Osteoblast (primary cell): ENCODE measurements around the gene HS3ST6. TPM values are rescaled to one million over a fixed set of nuclear protein-coding genes. Genes with fewer than 3 reads are reported as not detected.
"Not testable (repeated sequence)": the region's sequence is repeated elsewhere in the genome, so short reads cannot be mapped to it uniquely, and the experiment has no call there.

Experiments used
- DNase-seq: peaks from one replicate; pipeline ENCODE4 v3.0.0; 2011; ENCODE audit warnings: low spot score, mixed read lengths; ENCODE audit not compliant: insufficient read length; ENCODE audit errors: missing footprints
- H2AFZ ChIP-seq: 2 replicates; pipeline ENCODE4 v1.6.0; 2011; ENCODE audit warnings: mild to moderate bottlenecking, low read length
- H3K27ac ChIP-seq: 2 replicates; pipeline ENCODE4 v1.5.1; 2011; ENCODE audit warnings: mild to moderate bottlenecking, low read depth, low read length, moderate library complexity
- H3K27me3 ChIP-seq: 2 replicates; pipeline ENCODE4 v1.6.0; 2012; ENCODE audit warnings: mild to moderate bottlenecking, control low read depth, inconsistent platforms, low read length, moderate library complexity; ENCODE audit not compliant: insufficient read depth
- H3K36me3 ChIP-seq: 2 replicates; pipeline ENCODE4 v1.5.1; 2011; ENCODE audit warnings: mild to moderate bottlenecking, low read length, control low read depth, moderate library complexity; ENCODE audit not compliant: insufficient read depth
- H3K4me1 ChIP-seq: 2 replicates; pipeline ENCODE4 v1.5.1; 2011; ENCODE audit warnings: mild to moderate bottlenecking, low read length, control low read depth, moderate library complexity; ENCODE audit not compliant: insufficient read depth
- H3K4me2 ChIP-seq: 2 replicates; pipeline ENCODE4 v1.6.0; 2011; ENCODE audit warnings: mild to moderate bottlenecking, low read length; ENCODE audit not compliant: insufficient read depth
- H3K4me3 ChIP-seq: fragments of 200-600 bp; sonication (generic); 3 replicates; pipeline ENCODE4 v1.5.1; 2012; ENCODE audit warnings: mild to moderate bottlenecking, low read length, inconsistent platforms; ENCODE audit not compliant: insufficient read depth
- H3K79me2 ChIP-seq: 2 replicates; pipeline ENCODE4 v1.6.0; 2012; ENCODE audit warnings: mild to moderate bottlenecking, low read length, control low read depth, inconsistent platforms; ENCODE audit not compliant: insufficient read depth
- H3K9me3 ChIP-seq: 2 replicates; pipeline ENCODE4 v1.5.1; 2011; ENCODE audit warnings: low read depth, low read length, control low read depth
- H4K20me1 ChIP-seq: 2 replicates; pipeline ENCODE4 v1.6.0; 2012; ENCODE audit warnings: mild to moderate bottlenecking, low read length, control low read depth; ENCODE audit not compliant: insufficient read depth
- total RNA-seq: library from RNA; depleted of rRNA; stranded (reverse); fragments of >200 nt; gene quantifications from 2 replicates; pipeline ENCODE4 v1.2.3, GENCODE V29; 2012
- TF ChIP-seq, protein P1 (sequence below): IDR thresholded peaks from 2 replicates; pipeline ENCODE4 v1.5.1; 2011; ENCODE audit warnings: mild to moderate bottlenecking, low read depth, low read length, moderate library complexity; ENCODE audit errors: extremely low read depth

HS3ST6 gene
- total RNA-seq, 1 donor: not detected

GRCh38 chr16:1902547-1903219 is 15.5 kb downstream of the HS3ST6 start:
- H3K4me1 ChIP-seq: no peaks in the 10 kb centered on the region
- no peaks in the 10 kb centered on the region for H3K36me3 ChIP-seq
- H3K27me3 ChIP-seq: peaks cover 31% of the 10 kb centered on the region
- no peak overlapping the region for H2AFZ ChIP-seq
- no peak overlapping the region for H3K4me3 ChIP-seq
- no peak overlapping the region for H3K4me2 ChIP-seq
- H3K9me3 ChIP-seq: no peaks in the 10 kb centered on the region
- TF ChIP-seq, protein P1, sequence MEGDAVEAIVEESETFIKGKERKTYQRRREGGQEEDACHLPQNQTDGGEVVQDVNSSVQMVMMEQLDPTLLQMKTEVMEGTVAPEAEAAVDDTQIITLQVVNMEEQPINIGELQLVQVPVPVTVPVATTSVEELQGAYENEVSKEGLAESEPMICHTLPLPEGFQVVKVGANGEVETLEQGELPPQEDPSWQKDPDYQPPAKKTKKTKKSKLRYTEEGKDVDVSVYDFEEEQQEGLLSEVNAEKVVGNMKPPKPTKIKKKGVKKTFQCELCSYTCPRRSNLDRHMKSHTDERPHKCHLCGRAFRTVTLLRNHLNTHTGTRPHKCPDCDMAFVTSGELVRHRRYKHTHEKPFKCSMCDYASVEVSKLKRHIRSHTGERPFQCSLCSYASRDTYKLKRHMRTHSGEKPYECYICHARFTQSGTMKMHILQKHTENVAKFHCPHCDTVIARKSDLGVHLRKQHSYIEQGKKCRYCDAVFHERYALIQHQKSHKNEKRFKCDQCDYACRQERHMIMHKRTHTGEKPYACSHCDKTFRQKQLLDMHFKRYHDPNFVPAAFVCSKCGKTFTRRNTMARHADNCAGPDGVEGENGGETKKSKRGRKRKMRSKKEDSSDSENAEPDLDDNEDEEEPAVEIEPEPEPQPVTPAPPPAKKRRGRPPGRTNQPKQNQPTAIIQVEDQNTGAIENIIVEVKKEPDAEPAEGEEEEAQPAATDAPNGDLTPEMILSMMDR: no peak
- H3K79me2 ChIP-seq: no peaks in the 10 kb centered on the region
- peak; percentile 61 for DNase-seq
- no peak overlapping the region for H3K27ac ChIP-seq
- no peaks in the 10 kb centered on the region for H4K20me1 ChIP-seq

GRCh38 chr16:1900452-1900774 is 17.8 kb downstream of the HS3ST6 start:
- Histone ChIP-seq H3K27ac (no peak overlapping the region), H2AFZ (no peak overlapping the region), H3K79me2 (no peaks in the 10 kb centered on the region), H3K4me3 (no peak overlapping the region), H3K4me2 (no peak overlapping the region), H3K36me3 (no peaks in the 10 kb centered on the region), H3K27me3 (peaks cover 21% of the 10 kb centered on the region), H3K4me1 (no peaks in the 10 kb centered on the region), H4K20me1 (no peaks in the 10 kb centered on the region), H3K9me3 (no peaks in the 10 kb centered on the region)
- TF ChIP-seq, protein P1: no peak
- no peak for DNase-seq

- peak; percentile 70 for DNase-seq
These were observed 18.4 kb downstream of the HS3ST6 start for GRCh38 chr16:1899641-1900451.

DNA sequence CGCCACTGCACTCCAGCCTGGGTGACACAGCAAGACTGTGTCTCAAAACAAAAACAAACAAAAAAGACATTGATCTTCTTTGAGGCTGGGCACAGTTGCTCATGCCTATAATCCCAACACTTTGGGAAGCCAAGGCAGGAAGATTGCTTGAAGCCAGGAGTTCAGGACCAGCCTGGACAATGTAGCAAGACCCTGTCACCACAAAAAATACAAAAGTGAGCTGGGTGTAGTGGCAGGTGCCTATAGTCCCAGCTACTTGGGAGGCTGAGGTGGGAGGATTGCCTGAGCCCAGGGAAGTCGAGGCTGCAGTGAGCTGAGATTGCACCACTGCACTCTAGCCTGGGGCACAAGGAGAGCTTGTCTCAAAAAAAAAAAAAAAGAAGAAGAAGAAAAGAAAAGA is 20.5 kb downstream of the HS3ST6 start:
- not testable (repeated sequence) for H3K4me1 ChIP-seq, H3K4me2 ChIP-seq, H3K36me3 ChIP-seq, H3K9me3 ChIP-seq, H4K20me1 ChIP-seq, H3K79me2 ChIP-seq, DNase-seq, H3K27ac ChIP-seq, H3K4me3 ChIP-seq, H2AFZ ChIP-seq
- H3K27me3 ChIP-seq: peaks cover 10% of the 10 kb centered on the region

More at GRCh38 chr16:1899641-1900451, 18.4 kb downstream of the HS3ST6 start:
- H3K4me3 ChIP-seq: no peak overlapping the region
- no peak overlapping the region for H2AFZ ChIP-seq
- H3K27ac ChIP-seq: no peak overlapping the region
- H3K9me3 ChIP-seq: no peaks in the 10 kb centered on the region
- no peaks in the 10 kb centered on the region for H4K20me1 ChIP-seq
- H3K4me1 ChIP-seq: no peaks in the 10 kb centered on the region
- TF ChIP-seq, protein P1: no peak
- no peak overlapping the region for H3K4me2 ChIP-seq
- no peaks in the 10 kb centered on the region for H3K79me2 ChIP-seq
- H3K27me3 ChIP-seq: peaks cover 21% of the 10 kb centered on the region
- H3K36me3 ChIP-seq: no peaks in the 10 kb centered on the region
